Esophagus (tissue), 2 donors: ENCODE results near the gene LARP1. TPM values are rescaled to one million over a fixed set of nuclear protein-coding genes. Genes with fewer than 3 reads are reported as not detected.
"Not testable (repeated sequence)": the region's sequence is repeated elsewhere in the genome, so short reads cannot be mapped to it uniquely, and the experiment has no call there.

Experiments
- H3K27ac ChIP-seq, 2 donors: one replicate each; pipeline ENCODE4 v1.5.1; 2013; ENCODE audit warnings: low read depth in 2 of 2, mild to moderate bottlenecking in 2 of 2, inconsistent platforms in 1 of 2, low read length in 1 of 2, moderate library complexity in 1 of 2
- H3K27me3 ChIP-seq, 2 donors: one replicate each; pipeline ENCODE4 v1.6.1; 2013; ENCODE audit warnings: low read length in 2 of 2, control low read depth in 1 of 2, mild to moderate bottlenecking in 1 of 2; ENCODE audit not compliant: insufficient read depth in 2 of 2, control insufficient read depth in 1 of 2
- H3K36me3 ChIP-seq, 2 donors: one replicate each; pipeline ENCODE4 v1.6.1; 2013; ENCODE audit warnings: low read length in 1 of 2; ENCODE audit not compliant: control insufficient read depth in 2 of 2, insufficient read depth in 2 of 2
- H3K4me1 ChIP-seq, 2 donors: one replicate each; pipeline ENCODE4 v1.6.1; 2013; ENCODE audit warnings: low read length in 1 of 2; ENCODE audit not compliant: control insufficient read depth in 2 of 2, insufficient read depth in 2 of 2
- H3K4me3 ChIP-seq, 2 donors: one replicate each; pipeline ENCODE4 v1.5.1; 2013; ENCODE audit warnings: low read length in 2 of 2, mild to moderate bottlenecking in 2 of 2, low read depth in 1 of 2, moderate library complexity in 1 of 2
- H3K9me3 ChIP-seq, 2 donors: one replicate each; pipeline ENCODE4 v1.6.1; 2013; ENCODE audit warnings: mild to moderate bottlenecking in 2 of 2, low read depth in 1 of 2, low read length in 1 of 2, moderate library complexity in 1 of 2; ENCODE audit not compliant: control insufficient read depth in 2 of 2, insufficient read depth in 1 of 2
- WGBS, 2 donors: extraction: QIAGEN DNeasy Blood & Tissue Kit; methylation state at CpG; one replicate each; pipeline ENCODE4 v1.1.7; 2013; 5-methylcytosine and 5-hydroxymethylcytosine counted together
- polyA plus RNA-seq, 2 donors: library from polyadenylated mRNA; stranded (reverse); fragments of 200-250 nt; gene quantifications; one replicate each; pipeline ENCODE4 v1.2.3, GENCODE V29; 2013
- donor health status: healthy with polysubstance abuse.
- donor health status: Bipolar disorder and iron deficiency.

LARP1 gene
- polyA plus RNA-seq, 2 donors: 29.1 to 31.0 TPM

DNA sequence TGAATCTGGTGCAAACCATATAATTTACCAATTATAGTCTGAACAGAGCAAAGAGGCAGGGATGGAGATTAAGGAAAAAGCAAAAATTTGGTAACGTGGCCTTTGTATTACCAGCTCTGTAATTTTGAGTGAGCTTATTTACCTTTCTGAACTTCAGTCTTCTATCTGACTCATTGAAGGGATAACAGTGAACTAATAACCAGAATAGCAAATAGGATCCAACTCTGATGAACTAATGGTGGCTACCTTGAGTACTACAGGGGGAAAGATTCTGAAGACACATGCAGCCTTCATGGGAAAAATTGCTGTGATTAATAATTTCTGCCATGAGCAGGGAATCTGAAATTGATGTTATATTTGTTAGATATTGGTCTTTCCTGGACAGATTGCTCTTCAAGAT lies 23.0 kb upstream of the LARP1 start:
- H3K4me1 ChIP-seq: no peaks in the 10 kb centered on the region
- H3K27ac ChIP-seq: no peak overlapping the region
- WGBS, 2 donors: 91 to 97% methylated on average over 1 of the region's 1 CpG
- no peaks in the 10 kb centered on the region for H3K9me3 ChIP-seq
- H3K36me3 ChIP-seq: no peaks in the 10 kb centered on the region
- H3K4me3 ChIP-seq: no peak overlapping the region
- H3K27me3 ChIP-seq: no peaks in the 10 kb centered on the region

DNA sequence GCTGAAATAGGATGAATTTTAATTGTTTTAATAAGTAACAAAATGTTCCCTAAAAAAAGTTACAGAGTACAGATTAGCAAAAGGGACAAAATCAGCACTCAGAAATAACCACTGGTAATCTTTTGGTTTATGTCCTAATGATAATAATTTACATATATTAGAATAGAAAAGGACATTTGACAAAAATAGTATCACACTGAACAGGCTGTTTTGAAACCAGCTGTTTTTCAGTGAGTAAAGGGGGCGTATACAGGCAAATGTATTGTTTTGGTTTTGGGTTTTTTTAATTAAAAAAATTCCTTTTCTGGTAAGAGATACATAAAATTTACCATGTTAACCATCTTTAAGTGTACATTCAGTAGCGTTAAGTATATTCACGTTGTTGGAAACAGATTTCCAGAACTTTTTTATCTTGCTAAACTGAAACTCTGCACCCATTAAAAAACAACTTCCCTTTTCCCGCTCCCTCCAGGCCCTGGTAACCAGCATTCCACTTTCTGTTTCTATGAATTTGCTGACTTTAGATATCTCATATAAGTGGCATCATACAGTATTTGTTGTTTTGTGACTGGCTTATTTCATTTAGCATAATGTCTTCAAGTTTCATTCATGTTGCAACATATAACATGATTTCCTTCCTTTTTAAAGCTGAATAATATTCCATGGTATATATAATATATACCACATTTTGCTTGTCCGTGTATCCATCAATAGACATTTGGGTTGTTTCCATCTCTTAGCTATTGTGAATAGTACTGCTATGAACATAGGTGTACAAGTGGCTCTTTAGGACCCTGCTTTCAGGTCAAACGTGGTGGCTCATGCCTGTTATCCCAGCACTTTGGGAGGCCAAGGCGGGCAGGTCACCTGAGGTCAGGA lies 20.6 kb upstream of the LARP1 start:
- Histone ChIP-seq H3K27ac (no peak overlapping the region), H3K4me1 (no peaks in the 10 kb centered on the region), H3K4me3 (no peak overlapping the region), H3K27me3 (no peaks in the 10 kb centered on the region), H3K36me3 (no peaks in the 10 kb centered on the region), H3K9me3 (no peaks in the 10 kb centered on the region)
- 80 to 83% methylated on average over 7 of the region's 7 CpGs for WGBS, 2 donors

DNA sequence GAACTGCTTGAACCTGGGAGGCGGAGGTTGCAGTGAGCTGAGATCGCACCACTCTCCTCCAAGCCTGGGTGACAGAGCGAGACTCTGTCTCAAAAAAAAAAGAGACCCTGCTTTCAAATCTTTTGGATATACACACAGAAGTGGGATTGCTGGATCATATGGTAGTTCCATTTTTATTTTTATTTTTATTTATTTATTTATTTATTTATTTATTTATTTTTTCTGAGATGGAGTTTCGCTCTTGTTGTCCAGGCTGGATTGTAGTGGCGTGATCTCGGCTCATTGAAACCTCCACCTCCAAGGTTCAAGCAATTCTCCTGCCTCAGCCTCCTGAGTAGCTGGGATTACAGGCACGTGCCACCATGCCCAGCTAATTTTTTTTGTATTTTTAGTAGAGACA lies 19.8 kb upstream of the LARP1 start:
- H3K36me3 ChIP-seq, H3K9me3 ChIP-seq, H3K4me3 ChIP-seq, H3K27me3 ChIP-seq, H3K4me1 ChIP-seq, H3K27ac ChIP-seq: not testable (repeated sequence)
- 94 to 98% methylated on average over 7 of the region's 7 CpGs for WGBS, 2 donors

DNA sequence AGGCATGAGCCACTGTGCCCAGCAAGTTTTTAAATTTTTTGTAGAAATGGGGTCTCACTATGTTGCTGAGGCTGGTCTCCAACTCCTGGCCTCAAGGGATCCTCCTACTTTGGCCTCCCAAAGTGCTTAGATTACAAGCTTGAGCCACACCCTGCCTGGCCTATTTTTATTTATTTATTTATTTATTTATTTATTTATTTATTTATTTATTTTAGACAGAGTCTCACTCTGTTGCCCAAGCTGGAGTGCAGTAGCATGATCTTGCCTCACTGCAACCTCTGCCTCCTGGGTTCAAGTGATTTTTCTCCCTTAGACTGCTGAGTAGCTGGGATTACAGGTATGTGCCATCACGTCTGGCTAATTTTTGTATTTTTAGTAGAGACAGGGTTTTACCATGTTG lies 18.8 kb upstream of the LARP1 start:
- 96 to 100% methylated on average over 1 of the region's 1 CpG for WGBS, 2 donors
- not testable (repeated sequence) for H3K9me3 ChIP-seq, H3K27me3 ChIP-seq, H3K27ac ChIP-seq, H3K36me3 ChIP-seq, H3K4me1 ChIP-seq, H3K4me3 ChIP-seq

DNA sequence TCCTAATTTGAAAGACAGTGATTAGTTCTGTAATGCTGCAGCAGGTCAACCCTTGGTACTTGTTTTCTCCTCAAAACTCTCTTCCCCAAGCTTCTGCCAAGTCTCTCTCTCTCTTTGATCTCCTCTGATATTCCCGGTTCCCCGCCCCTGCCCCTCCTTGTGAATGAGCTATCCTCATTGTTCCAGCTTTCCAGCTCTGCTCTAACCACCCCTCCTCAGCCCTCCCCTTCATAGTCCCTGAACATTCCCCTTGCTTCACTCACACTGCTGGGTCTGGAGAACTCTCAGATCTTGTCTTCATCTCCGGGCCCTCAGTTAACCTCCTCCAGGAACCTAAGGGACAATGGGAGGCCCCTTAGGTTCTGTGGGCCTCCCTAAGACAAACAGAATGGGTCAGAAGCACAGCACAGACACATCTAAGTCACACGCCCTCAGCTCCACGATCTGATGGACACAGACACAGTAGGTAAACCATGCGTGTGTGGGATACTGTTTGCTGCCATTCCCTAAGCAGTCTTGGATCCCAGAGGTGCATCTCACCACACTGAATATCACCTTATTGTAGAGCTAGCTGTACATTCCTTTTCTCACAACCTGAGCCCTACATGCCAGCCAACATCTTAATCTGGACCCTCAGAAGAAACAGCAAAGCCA lies 17.4 kb upstream of the LARP1 start:
- no peak overlapping the region for H3K27ac ChIP-seq
- H3K9me3 ChIP-seq: no peaks in the 10 kb centered on the region
- H3K4me1 ChIP-seq: peaks cover 0 to 3% of the 10 kb centered on the region in 2 donors
- no peaks in the 10 kb centered on the region for H3K27me3 ChIP-seq
- H3K36me3 ChIP-seq: no peaks in the 10 kb centered on the region
- no peak overlapping the region for H3K4me3 ChIP-seq
- 72 to 77% methylated on average over 6 of the region's 6 CpGs for WGBS, 2 donors

DNA sequence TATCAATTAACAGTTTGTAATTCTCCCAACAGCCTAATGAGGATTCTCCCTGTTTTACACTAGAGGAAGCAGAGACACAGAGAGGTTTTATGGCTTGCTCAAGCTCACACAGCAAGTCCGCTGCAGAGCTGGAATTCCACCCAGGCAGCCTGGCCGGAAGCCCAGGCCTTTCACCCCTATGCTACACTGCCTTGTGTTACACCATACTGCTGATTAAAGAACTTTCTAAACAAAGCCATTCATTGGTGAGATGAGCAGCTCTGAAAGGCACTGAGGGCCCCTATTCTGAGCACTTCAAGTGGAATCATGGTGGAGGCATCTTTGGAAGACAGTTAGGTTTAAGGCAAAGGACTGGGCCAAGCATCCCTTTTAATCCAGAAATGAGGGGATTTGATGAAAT lies 14.7 kb upstream of the LARP1 start:
- no peaks in the 10 kb centered on the region for H3K36me3 ChIP-seq
- H3K4me3 ChIP-seq: no peak overlapping the region
- 40 to 47% methylated on average over 2 of the region's 2 CpGs for WGBS, 2 donors
- no peaks in the 10 kb centered on the region for H3K27me3 ChIP-seq
- H3K4me1 ChIP-seq: peaks cover 0 to 3% of the 10 kb centered on the region in 2 donors
- H3K27ac ChIP-seq: peak overlapping the region; percentile 2 to 78
- no peaks in the 10 kb centered on the region for H3K9me3 ChIP-seq

DNA sequence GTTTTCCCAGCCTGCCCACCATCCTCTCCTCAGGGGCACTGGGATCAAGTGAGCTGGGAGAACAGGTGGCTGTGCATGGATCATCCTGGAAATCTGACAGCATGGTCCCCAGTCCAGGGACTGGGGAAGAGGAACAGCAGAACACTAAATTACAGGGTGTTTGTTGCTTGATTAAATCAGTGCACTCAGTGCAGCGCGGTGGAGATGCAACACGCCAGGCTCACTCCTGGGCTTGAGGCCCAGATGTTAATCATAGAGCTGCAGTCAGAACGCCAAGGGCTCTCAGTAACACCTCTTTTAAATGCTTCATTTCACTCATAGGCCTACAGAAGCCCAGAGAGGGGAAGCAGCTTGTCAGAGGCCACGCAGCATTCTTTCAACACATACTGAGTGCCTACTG lies 14.2 kb upstream of the LARP1 start:
- H3K36me3 ChIP-seq: no peaks in the 10 kb centered on the region
- H3K27me3 ChIP-seq: no peaks in the 10 kb centered on the region
- H3K4me3 ChIP-seq: no peak overlapping the region
- WGBS, 2 donors: 38 to 49% methylated on average over 5 of the region's 5 CpGs
- H3K9me3 ChIP-seq: no peaks in the 10 kb centered on the region
- H3K27ac ChIP-seq: peak overlapping the region; percentile 2 to 78
- peaks cover 0 to 3% of the 10 kb centered on the region in 2 donors for H3K4me1 ChIP-seq

DNA sequence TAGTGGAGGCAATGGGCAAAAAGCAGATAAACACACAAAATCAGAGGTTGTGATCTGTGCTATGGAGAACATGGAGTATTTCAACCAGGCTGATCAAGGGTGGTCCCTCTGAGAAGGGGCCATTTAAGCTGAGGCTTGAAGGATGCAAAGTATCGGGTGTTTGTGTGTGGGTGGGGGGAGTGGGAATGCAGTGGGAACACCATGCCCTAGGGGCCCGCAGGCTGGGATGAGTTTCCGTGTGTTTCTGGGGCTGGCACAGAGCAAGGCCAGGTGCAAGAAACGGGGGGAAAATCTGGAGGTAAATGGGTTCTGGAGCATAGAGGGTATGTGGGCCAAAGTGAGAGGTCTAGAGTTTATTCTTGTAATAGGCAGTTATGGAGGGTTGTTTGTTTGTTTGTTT lies 13.8 kb upstream of the LARP1 start:
- H3K9me3 ChIP-seq: no peaks in the 10 kb centered on the region
- no peak overlapping the region for H3K4me3 ChIP-seq
- no peaks in the 10 kb centered on the region for H3K27me3 ChIP-seq
- no peak overlapping the region for H3K27ac ChIP-seq
- WGBS, 2 donors: 65 to 70% methylated on average over 4 of the region's 4 CpGs
- peaks cover 0 to 3% of the 10 kb centered on the region in 2 donors for H3K4me1 ChIP-seq
- H3K36me3 ChIP-seq: no peaks in the 10 kb centered on the region

DNA sequence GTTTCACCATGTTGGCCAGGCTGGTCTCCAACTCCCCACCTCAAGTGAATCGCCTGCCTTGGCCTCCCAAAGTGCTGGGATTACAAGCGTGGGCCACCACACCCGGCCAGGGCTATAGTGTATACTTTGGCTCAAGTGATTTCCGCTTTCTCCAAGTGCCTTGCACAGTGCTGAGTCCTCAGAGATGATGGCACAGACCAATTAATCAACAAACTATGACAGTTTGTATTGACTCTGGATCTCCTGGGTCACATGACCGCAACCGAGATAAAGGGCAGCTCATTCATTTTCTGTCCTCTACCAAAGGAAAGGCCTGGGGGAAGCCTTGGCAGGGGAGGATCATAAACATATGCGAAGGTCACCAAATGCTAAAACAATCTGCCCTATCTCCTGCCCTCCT lies 11.4 kb upstream of the LARP1 start:
- Histone ChIP-seq H3K4me1 (peaks cover 0 to 3% of the 10 kb centered on the region in 2 donors), H3K27me3 (no peaks in the 10 kb centered on the region), H3K4me3 (no peak overlapping the region), H3K9me3 (no peaks in the 10 kb centered on the region), H3K36me3 (no peaks in the 10 kb centered on the region), H3K27ac (no peak overlapping the region)
- 83 to 89% methylated on average over 7 of the region's 7 CpGs for WGBS, 2 donors

DNA sequence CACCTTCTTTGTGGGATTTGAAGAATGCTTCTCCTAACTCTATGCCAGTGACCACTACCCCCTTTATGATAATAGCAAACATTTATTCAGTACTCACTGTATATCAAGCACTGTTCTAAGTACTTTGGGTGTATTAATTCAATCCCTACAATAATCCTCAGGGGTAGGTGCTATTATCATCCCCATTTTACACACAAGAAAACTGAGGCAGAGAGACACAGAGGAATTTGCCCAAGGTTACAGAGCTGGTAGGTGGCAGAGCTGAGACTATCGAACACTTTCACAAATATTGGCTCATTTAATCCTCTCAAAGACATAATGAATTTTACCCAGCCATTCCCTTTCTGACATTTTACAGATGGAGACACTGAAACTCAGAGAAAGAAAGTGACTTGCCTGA lies 9.8 kb upstream of the LARP1 start:
- Histone ChIP-seq H3K4me1 (peaks cover 0 to 3% of the 10 kb centered on the region in 2 donors), H3K4me3 (no peak overlapping the region), H3K27ac (no peak overlapping the region), H3K36me3 (no peaks in the 10 kb centered on the region), H3K27me3 (no peaks in the 10 kb centered on the region), H3K9me3 (no peaks in the 10 kb centered on the region)
- WGBS, 2 donors: 94 to 97% methylated on average over 1 of the region's 1 CpG
